Gastrocnemius medialis (tissue), 4 donors: Measurements from ENCODE around the gene HERC3.

Experiments
- POLR2A ChIP-seq, 2 donors: fragments of 450-650 bp; IDR thresholded peaks; one replicate each; pipeline ENCODE4 v1.6.1; 2017; ENCODE audit warnings: antibody characterized with exemption in 2 of 2, mild to moderate bottlenecking in 2 of 2, moderate library complexity in 2 of 2
- TF ChIP-seq, protein P1 (sequence below), 5 experiments: fragments of 450-650 bp in 3 of 5; fragments of 200-600 bp in 2 of 5; sonication (generic) in 2 of 5; IDR thresholded peaks in 4 of 5; conservative IDR thresholded peaks in 1 of 5; 1 replicate in 4 of 5; 2 replicates in 1 of 5; pipeline ENCODE4 v1.5.1; 2016 to 2019; ENCODE audit warnings: antibody characterized with exemption in 5 of 5, mild to moderate bottlenecking in 3 of 5, moderate library complexity in 3 of 5

DNA sequence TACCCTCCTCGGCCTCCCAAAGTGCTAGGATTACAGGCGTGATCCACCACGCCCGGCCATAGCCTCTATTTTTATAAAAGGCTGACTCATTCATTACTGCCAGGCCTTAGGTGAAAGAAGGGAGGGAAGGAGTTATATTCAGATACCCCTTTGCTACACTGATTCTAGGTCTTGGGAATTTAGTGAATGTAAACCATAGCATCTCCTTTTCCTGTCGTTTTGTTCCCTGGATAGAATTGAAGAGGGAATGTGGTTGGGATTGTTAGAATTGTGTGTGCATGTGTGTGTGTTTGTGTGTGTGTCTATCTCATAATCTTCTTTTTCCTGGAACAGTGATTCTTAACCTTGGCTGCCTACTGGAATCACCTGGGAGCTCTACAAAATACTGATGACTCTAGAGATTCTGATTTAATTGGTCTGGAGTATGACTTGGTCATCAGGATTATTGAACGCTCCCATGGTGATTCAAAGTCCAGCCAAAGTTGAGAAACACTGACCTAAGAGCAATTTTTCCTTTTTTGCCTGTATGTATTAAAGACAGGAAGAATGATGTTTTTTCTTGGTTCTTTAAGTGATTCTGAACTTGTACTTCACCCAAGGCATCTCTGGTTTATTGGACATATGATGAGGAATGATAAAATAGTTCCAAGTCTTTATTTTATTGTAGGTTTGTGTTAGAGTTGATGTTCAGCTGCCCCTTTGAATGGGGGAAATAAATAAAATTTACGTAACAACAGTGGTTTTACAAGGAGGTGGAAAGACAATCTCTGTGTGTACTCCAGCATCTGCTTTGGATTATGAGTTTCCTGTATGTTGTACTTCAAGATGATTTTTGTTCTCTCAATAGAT is 68.4 kb downstream of the HERC3 start:
- TF ChIP-seq, protein P1, sequence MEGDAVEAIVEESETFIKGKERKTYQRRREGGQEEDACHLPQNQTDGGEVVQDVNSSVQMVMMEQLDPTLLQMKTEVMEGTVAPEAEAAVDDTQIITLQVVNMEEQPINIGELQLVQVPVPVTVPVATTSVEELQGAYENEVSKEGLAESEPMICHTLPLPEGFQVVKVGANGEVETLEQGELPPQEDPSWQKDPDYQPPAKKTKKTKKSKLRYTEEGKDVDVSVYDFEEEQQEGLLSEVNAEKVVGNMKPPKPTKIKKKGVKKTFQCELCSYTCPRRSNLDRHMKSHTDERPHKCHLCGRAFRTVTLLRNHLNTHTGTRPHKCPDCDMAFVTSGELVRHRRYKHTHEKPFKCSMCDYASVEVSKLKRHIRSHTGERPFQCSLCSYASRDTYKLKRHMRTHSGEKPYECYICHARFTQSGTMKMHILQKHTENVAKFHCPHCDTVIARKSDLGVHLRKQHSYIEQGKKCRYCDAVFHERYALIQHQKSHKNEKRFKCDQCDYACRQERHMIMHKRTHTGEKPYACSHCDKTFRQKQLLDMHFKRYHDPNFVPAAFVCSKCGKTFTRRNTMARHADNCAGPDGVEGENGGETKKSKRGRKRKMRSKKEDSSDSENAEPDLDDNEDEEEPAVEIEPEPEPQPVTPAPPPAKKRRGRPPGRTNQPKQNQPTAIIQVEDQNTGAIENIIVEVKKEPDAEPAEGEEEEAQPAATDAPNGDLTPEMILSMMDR (IDR thresholded peaks at IDR 0.05 in 4 of 5, conservative IDR thresholded peaks at IDR 0.05 in 1 of 5), result no peak
- TF ChIP-seq POLR2A (IDR thresholded peaks at IDR 0.05), result no peak
